ENCODE results near the gene MMP25. TPM values are rescaled to one million over a fixed set of nuclear protein-coding genes. Genes with fewer than 3 reads are reported as not detected.
A peak's percentile ranks its signal among the peaks of the same experiment; 100 is the strongest.

MMP25 gene
- total and polyA plus RNA-seq, 9 of the 15 experiments (the other 6 are each of a cell fraction or from before 2014, with no cell fraction given) = 0.03 to 0.04 TPM; not detected in 7

- TF ChIP-seq, protein P1, sequence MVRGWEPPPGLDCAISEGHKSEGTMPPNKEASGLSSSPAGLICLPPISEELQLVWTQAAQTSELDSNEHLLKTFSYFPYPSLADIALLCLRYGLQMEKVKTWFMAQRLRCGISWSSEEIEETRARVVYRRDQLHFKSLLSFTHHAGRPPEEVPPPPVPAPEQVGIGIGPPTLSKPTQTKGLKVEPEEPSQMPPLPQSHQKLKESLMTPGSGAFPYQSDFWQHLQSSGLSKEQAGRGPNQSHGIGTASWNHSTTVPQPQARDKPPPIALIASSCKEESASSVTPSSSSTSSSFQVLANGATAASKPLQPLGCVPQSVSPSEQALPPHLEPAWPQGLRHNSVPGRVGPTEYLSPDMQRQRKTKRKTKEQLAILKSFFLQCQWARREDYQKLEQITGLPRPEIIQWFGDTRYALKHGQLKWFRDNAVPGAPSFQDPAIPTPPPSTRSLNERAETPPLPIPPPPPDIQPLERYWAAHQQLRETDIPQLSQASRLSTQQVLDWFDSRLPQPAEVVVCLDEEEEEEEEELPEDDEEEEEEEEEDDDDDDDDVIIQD (CRISPR knock-in tag; IDR thresholded peaks at IDR 0.05) = no peak
- TF ChIP-seq, protein P2, sequence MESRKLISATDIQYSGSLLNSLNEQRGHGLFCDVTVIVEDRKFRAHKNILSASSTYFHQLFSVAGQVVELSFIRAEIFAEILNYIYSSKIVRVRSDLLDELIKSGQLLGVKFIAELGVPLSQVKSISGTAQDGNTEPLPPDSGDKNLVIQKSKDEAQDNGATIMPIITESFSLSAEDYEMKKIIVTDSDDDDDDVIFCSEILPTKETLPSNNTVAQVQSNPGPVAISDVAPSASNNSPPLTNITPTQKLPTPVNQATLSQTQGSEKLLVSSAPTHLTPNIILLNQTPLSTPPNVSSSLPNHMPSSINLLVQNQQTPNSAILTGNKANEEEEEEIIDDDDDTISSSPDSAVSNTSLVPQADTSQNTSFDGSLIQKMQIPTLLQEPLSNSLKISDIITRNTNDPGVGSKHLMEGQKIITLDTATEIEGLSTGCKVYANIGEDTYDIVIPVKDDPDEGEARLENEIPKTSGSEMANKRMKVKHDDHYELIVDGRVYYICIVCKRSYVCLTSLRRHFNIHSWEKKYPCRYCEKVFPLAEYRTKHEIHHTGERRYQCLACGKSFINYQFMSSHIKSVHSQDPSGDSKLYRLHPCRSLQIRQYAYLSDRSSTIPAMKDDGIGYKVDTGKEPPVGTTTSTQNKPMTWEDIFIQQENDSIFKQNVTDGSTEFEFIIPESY (CRISPR knock-in tag; IDR thresholded peaks at IDR 0.05) = peak; percentile 55; the same call in 1 of the 2 replicates
- no peak for TF ChIP-seq POLR2AphosphoS5 (IDR thresholded peaks at IDR 0.05; ENCODE audit: control insufficient read depth, insufficient read depth, low read depth, low read length)
- no peak for TF ChIP-seq CBX2 (IDR thresholded peaks at IDR 0.05; ENCODE audit: insufficient read depth, low read length, poor library complexity, severe bottlenecking)
- TF ChIP-seq NELFE (IDR thresholded peaks at IDR 0.05; ENCODE audit: insufficient read depth, insufficient read length) = no peak
- TF ChIP-seq YY1 (IDR thresholded peaks at IDR 0.05; ENCODE audit: borderline replicate concordance in 1 of 3, control insufficient read depth in 1 of 3, extremely low read depth in 1 of 3, insufficient read depth in 3 of 3, insufficient read length in 1 of 3, insufficient replicate concordance in 2 of 3, low read depth in 1 of 3, low read length in 2 of 3) = peak in 1 of 3 experiments; percentile 5
These were observed 12.0 kb downstream of the MMP25 start (continued) for GRCh38 chr16:3058139-3059030.

All from K562 (cell line).